HepG2 (cell line): ENCODE data around the gene CCDC57. TPM values are rescaled to one million over a fixed set of nuclear protein-coding genes. Genes with fewer than 3 reads are reported as not detected.

Experiments used
- CC2D1A ChIP-seq: sonication (generic); formaldehyde crosslinking; IDR thresholded peaks from 2 replicates; pipeline ENCODE4 v1.8.1; 2023; ENCODE audit warnings: mild to moderate bottlenecking, missing genetic modification reagents
- FOXA1 ChIP-seq, 2 experiments: fragments of 450-650 bp in 1 of 2; sonication (generic) in 1 of 2; formaldehyde crosslinking in 1 of 2; IDR thresholded peaks; 2 replicates each; pipeline versions ENCODE4 v1.4.0 to v1.6.1; 2016 to 2020; ENCODE audit warnings: missing genetic modification reagents in 1 of 2
- FOXA3 ChIP-seq: IDR thresholded peaks from 2 replicates; pipeline ENCODE4 v1.6.1; 2016; ENCODE audit warnings: missing genetic modification reagents, missing compliant biosample characterization
- FOXO1 ChIP-seq: sonication (generic); formaldehyde crosslinking; IDR thresholded peaks from 2 replicates; pipeline ENCODE4 v1.4.0; 2020; ENCODE audit warnings: missing genetic modification reagents
- KLF13 ChIP-seq: sonication (generic); formaldehyde crosslinking; IDR thresholded peaks from 2 replicates; pipeline ENCODE4 v1.4.0; 2020; ENCODE audit warnings: mild to moderate bottlenecking, missing genetic modification reagents
- POGZ ChIP-seq: sonication (generic); formaldehyde crosslinking; IDR thresholded peaks from 2 replicates; pipeline ENCODE4 v1.4.0; 2020; ENCODE audit warnings: mild to moderate bottlenecking, missing genetic modification reagents
- ZFP36 ChIP-seq: fragments of 150-350 bp; IDR thresholded peaks from 2 replicates; pipeline ENCODE4 v1.6.1; 2018; ENCODE audit warnings: borderline replicate concordance, low read length, low read depth; ENCODE audit not compliant: partially characterized antibody
- ZMYM2 ChIP-seq: sonication (generic); formaldehyde crosslinking; IDR thresholded peaks from 2 replicates; pipeline ENCODE4 v1.8.0; 2022; ENCODE audit warnings: mild to moderate bottlenecking, missing genetic modification reagents
- ZNF629 ChIP-seq: sonication (generic); formaldehyde crosslinking; conservative IDR thresholded peaks from 2 replicates; pipeline ENCODE4 v1.5.0; 2020; ENCODE audit warnings: missing genetic modification reagents
- ZNF775 ChIP-seq: sonication (generic); formaldehyde crosslinking; IDR thresholded peaks from 2 replicates; pipeline ENCODE4 v1.4.0; 2020; ENCODE audit warnings: missing genetic modification reagents, mild to moderate bottlenecking, moderate library complexity, borderline replicate concordance
- polyA plus RNA-seq, 8 experiments: library from polyadenylated mRNA; depleted of rRNA in 3 of 8; stranded (reverse) in 7 of 8; unstranded in 1 of 8; fragments of >200 nt; fragmentation: Illumina TruSeq in 4 of 8; extraction: Trizol in 4 of 8; gene quantifications; 2 replicates each; pipeline versions ENCODE4 v1.2.1 to v1.2.3, GENCODE V29; 2011 to 2016; ENCODE audit warnings: low read depth in 4 of 8, missing spikeins in 1 of 8, mixed read lengths in 1 of 8; ENCODE audit not compliant: insufficient read depth in 1 of 8
- total RNA-seq, 5 experiments: library from RNA; depleted of rRNA; stranded (reverse); fragments of >200 nt; fragmentation: Illumina TruSeq; extraction: Trizol; gene quantifications; 2 replicates each; pipeline ENCODE4 v1.2.3, GENCODE V29; 2016; ENCODE audit warnings: low read depth in 1 of 5
- TF ChIP-seq, protein P1 (sequence below): sonication (generic); formaldehyde crosslinking; IDR thresholded peaks from 2 replicates; pipeline ENCODE4 v1.5.0; 2020; ENCODE audit warnings: mild to moderate bottlenecking, missing genetic modification reagents, borderline replicate concordance
- TF ChIP-seq, protein P2 (sequence below): IDR thresholded peaks from 2 replicates; pipeline ENCODE4 v1.6.1; 2016; ENCODE audit warnings: mild to moderate bottlenecking, missing biosample characterization, missing genetic modification reagents
- TF ChIP-seq, protein P3 (sequence below): sonication (generic); formaldehyde crosslinking; IDR thresholded peaks from 2 replicates; pipeline ENCODE4 v1.5.1; 2020; ENCODE audit warnings: missing genetic modification reagents, mild to moderate bottlenecking, borderline replicate concordance
- TF ChIP-seq, protein P4 (sequence below): sonication (generic); formaldehyde crosslinking; IDR thresholded peaks from 2 replicates; pipeline ENCODE4 v1.4.0; 2020; ENCODE audit warnings: missing genetic modification reagents, borderline replicate concordance

CCDC57 gene
- total and polyA plus RNA-seq, 2 of the 13 experiments (the other 11 are each of a cell fraction or from before 2014, with no cell fraction given): 59.3 to 59.9 TPM

DNA sequence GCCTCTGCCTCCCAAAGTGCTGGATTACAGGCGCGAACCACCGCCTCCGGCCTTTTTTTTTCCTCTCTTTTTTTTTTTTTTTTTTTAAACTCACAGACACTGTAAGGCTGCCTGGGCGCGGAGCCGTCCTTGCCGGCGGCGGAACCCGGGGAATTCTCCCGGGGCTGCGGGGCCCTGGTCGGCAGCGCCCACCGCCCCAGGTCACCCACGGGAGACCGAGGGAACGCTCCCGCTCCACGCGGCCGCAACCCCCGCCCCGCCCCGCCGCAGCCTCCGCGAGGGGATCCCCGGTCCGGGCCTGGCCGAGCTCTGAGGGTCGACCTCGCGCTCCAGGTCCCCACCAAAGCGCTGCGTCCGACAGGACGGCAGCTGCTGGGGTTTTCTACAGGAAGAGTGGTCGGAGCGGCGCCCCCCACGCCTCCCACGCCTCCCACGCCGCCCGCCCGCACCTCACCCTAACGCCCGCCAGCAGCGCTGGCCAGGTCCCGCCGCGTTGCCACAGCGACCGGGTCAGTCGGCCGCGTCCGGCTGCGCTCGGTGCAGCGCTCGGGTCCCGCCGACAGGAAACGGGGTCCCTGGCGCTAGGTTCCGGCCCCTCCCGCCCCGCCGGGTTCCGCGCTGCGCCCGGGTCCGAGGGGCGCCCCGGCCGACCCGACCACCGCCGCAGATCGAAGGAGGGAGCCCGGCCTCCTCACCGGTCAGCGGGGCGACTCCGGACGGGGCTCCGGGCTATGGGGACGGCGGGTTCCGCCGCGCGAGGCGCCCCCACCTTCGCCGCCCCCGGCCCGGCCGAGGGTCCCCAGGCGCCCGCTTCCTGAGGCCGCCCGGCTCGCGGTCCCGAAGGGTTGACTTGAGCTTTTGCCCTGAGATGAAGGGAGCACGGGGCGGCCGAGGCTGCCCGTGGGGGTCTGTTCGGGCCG is at the start of gene CCDC57 (continued):
- TF ChIP-seq KLF13 (no peak; the same call in 1 of the 2 replicates), FOXO1 (CRISPR knock-in tag) (peak; percentile 58), FOXA3 (CRISPR knock-in tag) (peak; percentile 57), ZMYM2 (peak; percentile 24; the same call in 1 of the 2 replicates), ZNF775 (CRISPR knock-in tag) (no peak), CC2D1A (CRISPR knock-in tag) (no peak), ZFP36 (no peak), POGZ (CRISPR knock-in tag) (no peak), FOXA1 (IDR thresholded peaks at IDR 0.05) (no peak), FOXA1 (CRISPR knock-in tag; IDR thresholded peaks at IDR 0.05) (peak; percentile 24; the same call in 1 of the 2 replicates), ZNF629 (CRISPR knock-in tag) (no peak; the same call in 1 of the 2 replicates)
- TF ChIP-seq, protein P1, sequence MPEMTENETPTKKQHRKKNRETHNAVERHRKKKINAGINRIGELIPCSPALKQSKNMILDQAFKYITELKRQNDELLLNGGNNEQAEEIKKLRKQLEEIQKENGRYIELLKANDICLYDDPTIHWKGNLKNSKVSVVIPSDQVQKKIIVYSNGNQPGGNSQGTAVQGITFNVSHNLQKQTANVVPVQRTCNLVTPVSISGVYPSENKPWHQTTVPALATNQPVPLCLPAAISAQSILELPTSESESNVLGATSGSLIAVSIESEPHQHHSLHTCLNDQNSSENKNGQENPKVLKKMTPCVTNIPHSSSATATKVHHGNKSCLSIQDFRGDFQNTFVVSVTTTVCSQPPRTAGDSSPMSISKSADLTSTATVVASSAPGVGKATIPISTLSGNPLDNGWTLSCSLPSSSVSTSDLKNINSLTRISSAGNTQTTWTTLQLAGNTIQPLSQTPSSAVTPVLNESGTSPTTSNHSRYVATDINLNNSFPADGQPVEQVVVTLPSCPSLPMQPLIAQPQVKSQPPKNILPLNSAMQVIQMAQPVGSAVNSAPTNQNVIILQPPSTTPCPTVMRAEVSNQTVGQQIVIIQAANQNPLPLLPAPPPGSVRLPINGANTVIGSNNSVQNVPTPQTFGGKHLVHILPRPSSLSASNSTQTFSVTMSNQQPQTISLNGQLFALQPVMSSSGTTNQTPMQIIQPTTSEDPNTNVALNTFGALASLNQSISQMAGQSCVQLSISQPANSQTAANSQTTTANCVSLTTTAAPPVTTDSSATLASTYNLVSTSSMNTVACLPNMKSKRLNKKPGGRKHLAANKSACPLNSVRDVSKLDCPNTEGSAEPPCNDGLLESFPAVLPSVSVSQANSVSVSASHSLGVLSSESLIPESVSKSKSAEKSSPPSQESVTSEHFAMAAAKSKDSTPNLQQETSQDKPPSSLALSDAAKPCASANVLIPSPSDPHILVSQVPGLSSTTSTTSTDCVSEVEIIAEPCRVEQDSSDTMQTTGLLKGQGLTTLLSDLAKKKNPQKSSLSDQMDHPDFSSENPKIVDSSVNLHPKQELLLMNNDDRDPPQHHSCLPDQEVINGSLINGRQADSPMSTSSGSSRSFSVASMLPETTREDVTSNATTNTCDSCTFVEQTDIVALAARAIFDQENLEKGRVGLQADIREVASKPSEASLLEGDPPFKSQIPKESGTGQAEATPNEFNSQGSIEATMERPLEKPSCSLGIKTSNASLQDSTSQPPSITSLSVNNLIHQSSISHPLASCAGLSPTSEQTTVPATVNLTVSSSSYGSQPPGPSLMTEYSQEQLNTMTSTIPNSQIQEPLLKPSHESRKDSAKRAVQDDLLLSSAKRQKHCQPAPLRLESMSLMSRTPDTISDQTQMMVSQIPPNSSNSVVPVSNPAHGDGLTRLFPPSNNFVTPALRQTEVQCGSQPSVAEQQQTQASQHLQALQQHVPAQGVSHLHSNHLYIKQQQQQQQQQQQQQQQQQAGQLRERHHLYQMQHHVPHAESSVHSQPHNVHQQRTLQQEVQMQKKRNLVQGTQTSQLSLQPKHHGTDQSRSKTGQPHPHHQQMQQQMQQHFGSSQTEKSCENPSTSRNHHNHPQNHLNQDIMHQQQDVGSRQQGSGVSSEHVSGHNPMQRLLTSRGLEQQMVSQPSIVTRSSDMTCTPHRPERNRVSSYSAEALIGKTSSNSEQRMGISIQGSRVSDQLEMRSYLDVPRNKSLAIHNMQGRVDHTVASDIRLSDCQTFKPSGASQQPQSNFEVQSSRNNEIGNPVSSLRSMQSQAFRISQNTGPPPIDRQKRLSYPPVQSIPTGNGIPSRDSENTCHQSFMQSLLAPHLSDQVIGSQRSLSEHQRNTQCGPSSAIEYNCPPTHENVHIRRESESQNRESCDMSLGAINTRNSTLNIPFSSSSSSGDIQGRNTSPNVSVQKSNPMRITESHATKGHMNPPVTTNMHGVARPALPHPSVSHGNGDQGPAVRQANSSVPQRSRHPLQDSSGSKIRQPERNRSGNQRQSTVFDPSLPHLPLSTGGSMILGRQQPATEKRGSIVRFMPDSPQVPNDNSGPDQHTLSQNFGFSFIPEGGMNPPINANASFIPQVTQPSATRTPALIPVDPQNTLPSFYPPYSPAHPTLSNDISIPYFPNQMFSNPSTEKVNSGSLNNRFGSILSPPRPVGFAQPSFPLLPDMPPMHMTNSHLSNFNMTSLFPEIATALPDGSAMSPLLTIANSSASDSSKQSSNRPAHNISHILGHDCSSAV (CRISPR knock-in tag): no peak; the same call in 1 of the 2 replicates
- TF ChIP-seq, protein P2, sequence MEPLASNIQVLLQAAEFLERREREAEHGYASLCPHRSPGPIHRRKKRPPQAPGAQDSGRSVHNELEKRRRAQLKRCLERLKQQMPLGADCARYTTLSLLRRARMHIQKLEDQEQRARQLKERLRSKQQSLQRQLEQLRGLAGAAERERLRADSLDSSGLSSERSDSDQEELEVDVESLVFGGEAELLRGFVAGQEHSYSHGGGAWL: peak; percentile 55
- TF ChIP-seq, protein P3, sequence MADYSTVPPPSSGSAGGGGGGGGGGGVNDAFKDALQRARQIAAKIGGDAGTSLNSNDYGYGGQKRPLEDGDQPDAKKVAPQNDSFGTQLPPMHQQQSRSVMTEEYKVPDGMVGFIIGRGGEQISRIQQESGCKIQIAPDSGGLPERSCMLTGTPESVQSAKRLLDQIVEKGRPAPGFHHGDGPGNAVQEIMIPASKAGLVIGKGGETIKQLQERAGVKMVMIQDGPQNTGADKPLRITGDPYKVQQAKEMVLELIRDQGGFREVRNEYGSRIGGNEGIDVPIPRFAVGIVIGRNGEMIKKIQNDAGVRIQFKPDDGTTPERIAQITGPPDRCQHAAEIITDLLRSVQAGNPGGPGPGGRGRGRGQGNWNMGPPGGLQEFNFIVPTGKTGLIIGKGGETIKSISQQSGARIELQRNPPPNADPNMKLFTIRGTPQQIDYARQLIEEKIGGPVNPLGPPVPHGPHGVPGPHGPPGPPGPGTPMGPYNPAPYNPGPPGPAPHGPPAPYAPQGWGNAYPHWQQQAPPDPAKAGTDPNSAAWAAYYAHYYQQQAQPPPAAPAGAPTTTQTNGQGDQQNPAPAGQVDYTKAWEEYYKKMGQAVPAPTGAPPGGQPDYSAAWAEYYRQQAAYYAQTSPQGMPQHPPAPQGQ: no peak
- TF ChIP-seq, protein P4, sequence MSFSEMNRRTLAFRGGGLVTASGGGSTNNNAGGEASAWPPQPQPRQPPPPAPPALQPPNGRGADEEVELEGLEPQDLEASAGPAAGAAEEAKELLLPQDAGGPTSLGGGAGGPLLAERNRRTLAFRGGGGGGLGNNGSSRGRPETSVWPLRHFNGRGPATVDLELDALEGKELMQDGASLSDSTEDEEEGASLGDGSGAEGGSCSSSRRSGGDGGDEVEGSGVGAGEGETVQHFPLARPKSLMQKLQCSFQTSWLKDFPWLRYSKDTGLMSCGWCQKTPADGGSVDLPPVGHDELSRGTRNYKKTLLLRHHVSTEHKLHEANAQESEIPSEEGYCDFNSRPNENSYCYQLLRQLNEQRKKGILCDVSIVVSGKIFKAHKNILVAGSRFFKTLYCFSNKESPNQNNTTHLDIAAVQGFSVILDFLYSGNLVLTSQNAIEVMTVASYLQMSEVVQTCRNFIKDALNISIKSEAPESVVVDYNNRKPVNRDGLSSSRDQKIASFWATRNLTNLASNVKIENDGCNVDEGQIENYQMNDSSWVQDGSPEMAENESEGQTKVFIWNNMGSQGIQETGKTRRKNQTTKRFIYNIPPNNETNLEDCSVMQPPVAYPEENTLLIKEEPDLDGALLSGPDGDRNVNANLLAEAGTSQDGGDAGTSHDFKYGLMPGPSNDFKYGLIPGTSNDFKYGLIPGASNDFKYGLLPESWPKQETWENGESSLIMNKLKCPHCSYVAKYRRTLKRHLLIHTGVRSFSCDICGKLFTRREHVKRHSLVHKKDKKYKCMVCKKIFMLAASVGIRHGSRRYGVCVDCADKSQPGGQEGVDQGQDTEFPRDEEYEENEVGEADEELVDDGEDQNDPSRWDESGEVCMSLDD (CRISPR knock-in tag): peak; percentile 66; the same call in 1 of the 2 replicates
